HepG2 (cell line): Measurements from ENCODE around the gene SMARCB1.

Source experiments
- AGO2 ChIP-seq: fragments of 200-400 bp; formaldehyde crosslinking; optimal IDR thresholded peaks from 2 replicates; pipeline ENCODE3; 2017; ENCODE audit warnings: mild to moderate bottlenecking, low read depth, low read length, moderate library complexity
- EP300 ChIP-seq, 3 experiments: sonication (generic) in 1 of 3; formaldehyde crosslinking in 1 of 3; IDR thresholded peaks; 2 replicates each; pipeline versions ENCODE4 v1.5.1 to v1.6.1; 2011 to 2020; ENCODE audit warnings: low read depth in 2 of 3, low read length in 2 of 3, borderline replicate concordance in 1 of 3, improper control_type of control experiment in 1 of 3, mild to moderate bottlenecking in 1 of 3, missing genetic modification reagents in 1 of 3, moderate library complexity in 1 of 3
- EZH2 ChIP-seq: conservative IDR thresholded peaks from 2 replicates; pipeline ENCODE4 v1.6.1; 2012; ENCODE audit warnings: mild to moderate bottlenecking, low read depth, low read length, moderate library complexity
- JDP2 ChIP-seq: sonication (generic); formaldehyde crosslinking; IDR thresholded peaks from 2 replicates; pipeline ENCODE4 v1.8.1; 2022; ENCODE audit warnings: missing genetic modification reagents, borderline replicate concordance
- NCOA2 ChIP-seq: sonication (generic); formaldehyde crosslinking; IDR thresholded peaks from 2 replicates; pipeline ENCODE4 v1.8.0; 2022; ENCODE audit warnings: inconsistent platforms
- TEAD3 ChIP-seq: optimal IDR thresholded peaks from 2 replicates; pipeline ENCODE3; 2016; ENCODE audit warnings: borderline replicate concordance
- TMF1 ChIP-seq: sonication (generic); formaldehyde crosslinking; IDR thresholded peaks from 2 replicates; pipeline ENCODE4 v1.8.1; 2022; ENCODE audit warnings: low read depth, missing genetic modification reagents
- XRCC5 ChIP-seq: fragments of 200-400 bp; formaldehyde crosslinking; optimal IDR thresholded peaks from 2 replicates; pipeline ENCODE3; 2017; ENCODE audit warnings: mild to moderate bottlenecking, low read length
- TF ChIP-seq, protein P1 (sequence below): sonication (generic); formaldehyde crosslinking; IDR thresholded peaks from 2 replicates; pipeline ENCODE4 v1.4.0; 2020; ENCODE audit warnings: missing genetic modification reagents, borderline replicate concordance
- TF ChIP-seq, protein P2 (sequence below): sonication (generic); formaldehyde crosslinking; IDR thresholded peaks from 2 replicates; pipeline ENCODE4 v1.5.0; 2020; ENCODE audit warnings: missing genetic modification reagents
- TF ChIP-seq, protein P3 (sequence below): sonication (generic); formaldehyde crosslinking; conservative IDR thresholded peaks from 2 replicates; pipeline ENCODE4 v1.8.1; 2023; ENCODE audit warnings: missing genetic modification reagents
- TF ChIP-seq, protein P4 (sequence below): sonication (generic); formaldehyde crosslinking; IDR thresholded peaks from 2 replicates; pipeline ENCODE4 v1.4.0; 2020; ENCODE audit warnings: missing genetic modification reagents

DNA sequence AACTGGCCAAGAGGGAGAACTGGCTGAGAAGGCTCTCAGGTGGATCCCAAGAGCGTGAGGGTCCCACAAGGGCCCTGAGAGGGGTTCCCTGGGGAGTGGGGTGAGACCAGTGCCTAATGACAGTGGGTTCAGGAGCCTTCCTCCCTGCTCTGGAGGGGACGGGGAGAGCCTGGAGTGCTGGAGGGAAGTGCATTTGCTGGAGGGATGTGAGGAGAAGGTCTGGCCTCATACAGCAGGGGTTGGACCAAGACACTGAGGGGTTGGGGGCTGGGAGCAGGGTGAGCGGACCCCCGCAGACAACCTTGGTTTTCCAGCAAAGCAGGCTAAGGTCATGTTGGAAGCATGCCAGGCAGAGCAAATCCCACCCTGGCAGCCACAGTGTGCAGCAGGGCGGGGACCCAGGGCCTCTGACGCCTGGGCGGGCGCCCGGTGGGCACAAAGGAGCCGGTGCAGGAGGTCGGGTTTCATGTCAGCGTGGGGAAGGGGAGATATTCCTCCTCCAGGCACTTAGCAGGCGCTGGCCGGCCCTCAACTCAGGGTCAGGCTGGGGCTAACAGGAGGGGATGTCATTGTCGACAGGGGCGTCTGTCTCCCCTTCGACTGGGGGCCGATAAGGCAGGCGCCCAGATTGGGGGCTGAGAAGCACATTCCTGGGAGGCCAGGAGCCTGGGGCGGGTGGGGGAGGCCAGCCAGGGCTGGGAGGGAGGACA is 55.1 kb downstream of the SMARCB1 start:
- TF ChIP-seq JDP2 (CRISPR knock-in tag) (no peak), NCOA2 (CRISPR knock-in tag) (no peak), EZH2 (no peak), TMF1 (CRISPR knock-in tag) (no peak), XRCC5 (no peak), EP300 (IDR thresholded peaks at IDR 0.05; ENCODE audit: low read depth in 2 of 2, low read length in 2 of 2) (no peak), EP300 (CRISPR knock-in tag; IDR thresholded peaks at IDR 0.05; ENCODE audit: borderline replicate concordance) (no peak), TEAD3 (CRISPR knock-in tag) (no peak), AGO2 (no peak)
- TF ChIP-seq, protein P1, sequence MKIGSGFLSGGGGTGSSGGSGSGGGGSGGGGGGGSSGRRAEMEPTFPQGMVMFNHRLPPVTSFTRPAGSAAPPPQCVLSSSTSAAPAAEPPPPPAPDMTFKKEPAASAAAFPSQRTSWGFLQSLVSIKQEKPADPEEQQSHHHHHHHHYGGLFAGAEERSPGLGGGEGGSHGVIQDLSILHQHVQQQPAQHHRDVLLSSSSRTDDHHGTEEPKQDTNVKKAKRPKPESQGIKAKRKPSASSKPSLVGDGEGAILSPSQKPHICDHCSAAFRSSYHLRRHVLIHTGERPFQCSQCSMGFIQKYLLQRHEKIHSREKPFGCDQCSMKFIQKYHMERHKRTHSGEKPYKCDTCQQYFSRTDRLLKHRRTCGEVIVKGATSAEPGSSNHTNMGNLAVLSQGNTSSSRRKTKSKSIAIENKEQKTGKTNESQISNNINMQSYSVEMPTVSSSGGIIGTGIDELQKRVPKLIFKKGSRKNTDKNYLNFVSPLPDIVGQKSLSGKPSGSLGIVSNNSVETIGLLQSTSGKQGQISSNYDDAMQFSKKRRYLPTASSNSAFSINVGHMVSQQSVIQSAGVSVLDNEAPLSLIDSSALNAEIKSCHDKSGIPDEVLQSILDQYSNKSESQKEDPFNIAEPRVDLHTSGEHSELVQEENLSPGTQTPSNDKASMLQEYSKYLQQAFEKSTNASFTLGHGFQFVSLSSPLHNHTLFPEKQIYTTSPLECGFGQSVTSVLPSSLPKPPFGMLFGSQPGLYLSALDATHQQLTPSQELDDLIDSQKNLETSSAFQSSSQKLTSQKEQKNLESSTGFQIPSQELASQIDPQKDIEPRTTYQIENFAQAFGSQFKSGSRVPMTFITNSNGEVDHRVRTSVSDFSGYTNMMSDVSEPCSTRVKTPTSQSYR (CRISPR knock-in tag): no peak
- TF ChIP-seq, protein P2, sequence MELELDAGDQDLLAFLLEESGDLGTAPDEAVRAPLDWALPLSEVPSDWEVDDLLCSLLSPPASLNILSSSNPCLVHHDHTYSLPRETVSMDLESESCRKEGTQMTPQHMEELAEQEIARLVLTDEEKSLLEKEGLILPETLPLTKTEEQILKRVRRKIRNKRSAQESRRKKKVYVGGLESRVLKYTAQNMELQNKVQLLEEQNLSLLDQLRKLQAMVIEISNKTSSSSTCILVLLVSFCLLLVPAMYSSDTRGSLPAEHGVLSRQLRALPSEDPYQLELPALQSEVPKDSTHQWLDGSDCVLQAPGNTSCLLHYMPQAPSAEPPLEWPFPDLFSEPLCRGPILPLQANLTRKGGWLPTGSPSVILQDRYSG (CRISPR knock-in tag): no peak
- TF ChIP-seq, protein P3, sequence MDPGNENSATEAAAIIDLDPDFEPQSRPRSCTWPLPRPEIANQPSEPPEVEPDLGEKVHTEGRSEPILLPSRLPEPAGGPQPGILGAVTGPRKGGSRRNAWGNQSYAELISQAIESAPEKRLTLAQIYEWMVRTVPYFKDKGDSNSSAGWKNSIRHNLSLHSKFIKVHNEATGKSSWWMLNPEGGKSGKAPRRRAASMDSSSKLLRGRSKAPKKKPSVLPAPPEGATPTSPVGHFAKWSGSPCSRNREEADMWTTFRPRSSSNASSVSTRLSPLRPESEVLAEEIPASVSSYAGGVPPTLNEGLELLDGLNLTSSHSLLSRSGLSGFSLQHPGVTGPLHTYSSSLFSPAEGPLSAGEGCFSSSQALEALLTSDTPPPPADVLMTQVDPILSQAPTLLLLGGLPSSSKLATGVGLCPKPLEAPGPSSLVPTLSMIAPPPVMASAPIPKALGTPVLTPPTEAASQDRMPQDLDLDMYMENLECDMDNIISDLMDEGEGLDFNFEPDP (CRISPR knock-in tag): no peak
- TF ChIP-seq, protein P4, sequence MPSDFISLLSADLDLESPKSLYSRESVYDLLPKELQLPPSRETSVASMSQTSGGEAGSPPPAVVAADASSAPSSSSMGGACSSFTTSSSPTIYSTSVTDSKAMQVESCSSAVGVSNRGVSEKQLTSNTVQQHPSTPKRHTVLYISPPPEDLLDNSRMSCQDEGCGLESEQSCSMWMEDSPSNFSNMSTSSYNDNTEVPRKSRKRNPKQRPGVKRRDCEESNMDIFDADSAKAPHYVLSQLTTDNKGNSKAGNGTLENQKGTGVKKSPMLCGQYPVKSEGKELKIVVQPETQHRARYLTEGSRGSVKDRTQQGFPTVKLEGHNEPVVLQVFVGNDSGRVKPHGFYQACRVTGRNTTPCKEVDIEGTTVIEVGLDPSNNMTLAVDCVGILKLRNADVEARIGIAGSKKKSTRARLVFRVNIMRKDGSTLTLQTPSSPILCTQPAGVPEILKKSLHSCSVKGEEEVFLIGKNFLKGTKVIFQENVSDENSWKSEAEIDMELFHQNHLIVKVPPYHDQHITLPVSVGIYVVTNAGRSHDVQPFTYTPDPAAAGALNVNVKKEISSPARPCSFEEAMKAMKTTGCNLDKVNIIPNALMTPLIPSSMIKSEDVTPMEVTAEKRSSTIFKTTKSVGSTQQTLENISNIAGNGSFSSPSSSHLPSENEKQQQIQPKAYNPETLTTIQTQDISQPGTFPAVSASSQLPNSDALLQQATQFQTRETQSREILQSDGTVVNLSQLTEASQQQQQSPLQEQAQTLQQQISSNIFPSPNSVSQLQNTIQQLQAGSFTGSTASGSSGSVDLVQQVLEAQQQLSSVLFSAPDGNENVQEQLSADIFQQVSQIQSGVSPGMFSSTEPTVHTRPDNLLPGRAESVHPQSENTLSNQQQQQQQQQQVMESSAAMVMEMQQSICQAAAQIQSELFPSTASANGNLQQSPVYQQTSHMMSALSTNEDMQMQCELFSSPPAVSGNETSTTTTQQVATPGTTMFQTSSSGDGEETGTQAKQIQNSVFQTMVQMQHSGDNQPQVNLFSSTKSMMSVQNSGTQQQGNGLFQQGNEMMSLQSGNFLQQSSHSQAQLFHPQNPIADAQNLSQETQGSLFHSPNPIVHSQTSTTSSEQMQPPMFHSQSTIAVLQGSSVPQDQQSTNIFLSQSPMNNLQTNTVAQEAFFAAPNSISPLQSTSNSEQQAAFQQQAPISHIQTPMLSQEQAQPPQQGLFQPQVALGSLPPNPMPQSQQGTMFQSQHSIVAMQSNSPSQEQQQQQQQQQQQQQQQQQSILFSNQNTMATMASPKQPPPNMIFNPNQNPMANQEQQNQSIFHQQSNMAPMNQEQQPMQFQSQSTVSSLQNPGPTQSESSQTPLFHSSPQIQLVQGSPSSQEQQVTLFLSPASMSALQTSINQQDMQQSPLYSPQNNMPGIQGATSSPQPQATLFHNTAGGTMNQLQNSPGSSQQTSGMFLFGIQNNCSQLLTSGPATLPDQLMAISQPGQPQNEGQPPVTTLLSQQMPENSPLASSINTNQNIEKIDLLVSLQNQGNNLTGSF: no peak
